EL (cell line): ENCODE results near the gene MYL5.
"Not testable (repeated sequence)": the region's sequence is repeated elsewhere in the genome, so short reads cannot be mapped to it uniquely, and the experiment has no call there.

Source experiments
- DNase-seq: peaks from one replicate; pipeline ENCODE4 v3.0.0-alpha.2; 2016

Gene MYL5

GRCh38 chr4:636628-637159, 37.6 kb upstream of the MYL5 start:
- no peak for DNase-seq

DNA sequence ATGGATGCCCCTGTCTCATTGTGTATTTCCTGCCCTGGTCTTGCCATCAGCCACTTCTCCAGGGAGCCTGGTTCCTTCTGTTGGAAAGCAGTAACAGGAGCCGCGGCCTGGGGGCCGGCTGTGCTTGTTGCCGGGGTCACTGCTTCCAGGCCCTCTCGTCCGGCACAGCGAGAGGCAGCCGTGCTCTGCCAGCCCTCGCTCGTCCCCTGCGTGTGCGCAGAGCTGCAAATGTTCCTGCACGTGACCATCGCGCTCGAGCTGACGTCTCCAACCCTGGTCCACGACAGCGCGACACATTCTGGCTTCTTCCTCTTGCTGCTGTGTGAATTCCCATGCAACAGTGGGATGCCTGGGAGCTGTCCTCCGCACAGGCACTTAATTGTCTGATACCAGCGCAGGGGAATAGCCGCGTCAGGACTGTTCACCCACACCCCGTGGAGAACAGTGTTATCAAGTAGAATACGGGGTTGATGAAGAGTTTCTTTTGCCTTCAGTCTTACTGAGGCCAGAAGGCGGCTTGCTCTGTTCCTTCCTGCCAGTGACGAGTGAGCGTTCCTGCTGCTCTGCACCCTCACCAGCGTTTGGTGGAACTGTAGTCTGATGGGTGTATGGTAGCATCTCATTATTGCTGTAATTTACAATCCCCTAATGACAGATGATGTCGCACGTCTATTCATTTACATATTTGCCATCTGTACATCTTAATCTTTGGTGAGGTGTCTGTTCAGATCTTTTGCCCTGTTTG, 36.6 kb upstream of the MYL5 start:
- DNase-seq: no peak

DNA sequence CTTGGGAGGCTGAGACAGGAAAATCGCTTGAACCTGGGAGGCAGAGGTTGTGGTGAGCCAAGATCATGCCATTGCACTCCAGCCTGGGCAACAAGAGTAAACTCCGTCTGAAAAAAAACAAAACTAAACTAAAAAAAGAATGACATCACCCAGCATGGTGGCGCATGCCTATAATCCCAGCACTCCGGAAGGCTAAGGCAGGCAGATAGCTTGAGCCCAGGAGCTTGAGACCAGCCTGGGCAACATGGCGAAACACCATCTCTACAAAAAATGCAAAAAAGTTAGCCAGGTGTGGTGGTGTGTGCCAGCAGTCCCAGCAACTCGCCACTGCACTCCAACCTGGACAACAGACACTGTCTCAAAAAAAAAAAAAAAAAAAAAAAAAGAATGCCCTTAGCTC, 32.0 kb upstream of the MYL5 start:
- not testable (repeated sequence) for DNase-seq

- DNase-seq: no peak
Measured at GRCh38 chr4:646460-646859, 27.9 kb upstream of the MYL5 start.

GRCh38 chr4:647481-647880, 26.9 kb upstream of the MYL5 start:
- no peak for DNase-seq

DNA sequence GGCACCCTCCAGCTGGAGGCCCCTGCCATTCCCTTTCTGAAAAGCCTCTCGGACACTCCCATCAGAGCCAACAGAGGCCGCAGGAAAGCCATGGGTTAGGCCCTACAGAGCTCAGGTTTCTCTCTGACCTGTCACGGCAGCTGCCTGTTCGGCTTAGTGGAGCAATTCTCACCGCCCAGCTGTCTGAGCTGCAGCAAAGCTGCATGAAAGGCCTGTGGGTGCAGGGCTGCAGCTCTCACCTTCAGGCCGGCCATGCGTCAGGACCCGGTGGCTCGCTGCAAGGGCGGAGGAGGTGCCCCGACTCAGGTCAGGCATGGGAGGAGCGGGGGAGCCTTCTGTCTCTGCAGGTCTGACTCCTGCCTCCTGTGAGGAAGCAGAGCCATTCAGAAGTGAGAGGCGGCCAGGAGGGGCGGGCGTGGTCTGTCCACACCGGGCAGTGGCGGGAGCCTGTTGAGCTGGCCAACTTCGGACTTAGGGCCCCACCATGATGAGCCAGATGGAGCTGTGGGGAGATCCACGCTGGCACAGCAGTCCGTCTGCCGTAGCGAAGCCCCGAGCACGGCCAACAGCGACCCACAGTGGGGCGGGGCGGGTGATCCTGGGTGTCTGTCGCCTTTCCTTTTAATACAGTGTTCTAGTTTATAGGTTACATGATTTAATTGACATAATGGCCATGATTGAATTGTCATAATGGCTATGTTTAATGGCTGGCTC, 25.6 kb upstream of the MYL5 start:
- no peak for DNase-seq

GRCh38 chr4:649293-649625, 25.1 kb upstream of the MYL5 start:
- no peak for DNase-seq

DNA sequence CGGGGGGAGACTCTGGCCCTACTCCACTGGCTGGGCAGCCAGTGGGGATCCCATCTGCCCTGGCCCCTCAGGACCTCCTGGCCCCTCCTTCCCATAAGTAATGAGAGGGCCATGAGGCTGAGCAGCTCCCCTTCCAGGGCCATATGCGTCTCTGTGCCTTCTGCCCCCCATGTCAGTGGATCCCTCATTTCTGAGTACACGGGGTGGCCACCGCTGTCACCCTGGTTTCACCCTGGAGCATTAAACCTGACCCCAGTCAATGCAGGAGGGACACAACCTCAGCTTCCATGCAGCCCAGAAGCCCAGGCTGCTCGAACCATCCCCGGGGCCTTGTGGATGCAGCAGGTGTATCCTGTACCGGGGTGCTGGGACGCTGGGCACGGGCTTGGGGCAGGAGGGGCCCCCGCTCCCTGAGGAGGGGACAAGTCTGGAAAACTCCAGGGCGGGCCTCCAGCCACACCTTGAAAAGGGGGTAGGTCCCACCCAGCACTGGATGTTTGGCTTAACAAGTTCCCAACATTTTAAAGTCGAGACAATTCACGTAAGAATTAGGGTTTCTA, 24.5 kb upstream of the MYL5 start:
- DNase-seq: no peak

DNA sequence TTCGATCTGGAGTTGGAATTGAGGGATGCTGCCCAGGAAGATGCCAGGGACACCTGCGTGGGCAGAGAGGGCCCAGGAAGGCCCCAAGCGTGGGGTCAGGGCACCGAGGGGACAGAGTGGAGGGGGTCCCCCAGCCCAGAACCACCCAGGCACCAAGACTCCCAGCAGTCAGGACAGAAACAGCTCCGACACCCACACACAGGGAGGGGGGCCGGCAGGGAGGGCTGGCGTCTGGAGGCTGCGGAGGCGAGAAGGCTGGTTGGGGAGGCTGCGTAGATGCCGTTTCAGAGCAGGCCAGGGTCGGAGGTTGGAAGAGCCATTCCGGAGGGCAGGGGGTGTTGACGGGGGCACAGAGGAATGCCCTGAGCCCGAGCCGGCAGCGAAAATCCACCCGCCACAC, 23.9 kb upstream of the MYL5 start:
- no peak for DNase-seq

- no peak for DNase-seq
Measured at GRCh38 chr4:650951-651883, 23.1 kb upstream of the MYL5 start.

DNA sequence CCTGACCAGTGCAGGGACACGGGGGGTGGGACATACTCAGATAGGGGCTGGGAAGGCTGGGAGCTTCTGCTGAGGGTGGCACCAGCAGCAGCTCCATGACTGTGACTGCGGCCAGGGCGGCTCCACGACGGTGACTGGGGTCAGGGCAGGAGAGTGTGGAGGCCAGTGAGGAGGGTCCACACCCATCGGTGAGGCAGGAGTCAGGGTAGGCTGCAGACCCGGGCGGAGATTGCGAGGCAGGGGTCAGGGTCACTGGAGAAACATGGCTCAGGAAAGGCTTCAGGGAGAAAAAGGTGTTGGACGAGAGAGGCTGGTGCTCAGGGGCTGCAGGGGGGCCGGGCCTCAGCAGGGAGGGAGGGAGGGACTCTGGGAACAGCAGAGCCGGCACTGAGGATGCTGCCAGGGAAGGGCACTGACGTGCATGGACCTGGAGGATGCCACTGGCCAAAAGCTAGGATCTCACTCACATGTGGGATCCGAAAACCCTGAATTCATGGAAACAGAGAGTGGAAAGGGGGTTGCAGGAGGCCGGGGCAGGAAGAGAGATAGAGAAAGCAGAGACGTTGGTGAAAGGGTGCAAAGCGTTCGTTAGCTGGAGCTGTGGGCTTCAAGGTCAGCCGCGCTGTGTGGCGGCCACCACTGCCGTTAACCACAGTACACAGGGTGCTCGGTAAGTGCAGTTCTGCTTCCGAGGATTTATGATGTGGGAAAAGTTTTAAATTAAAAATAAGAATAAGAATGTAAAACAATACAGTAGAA, 22.3 kb upstream of the MYL5 start:
- DNase-seq: no peak

DNA sequence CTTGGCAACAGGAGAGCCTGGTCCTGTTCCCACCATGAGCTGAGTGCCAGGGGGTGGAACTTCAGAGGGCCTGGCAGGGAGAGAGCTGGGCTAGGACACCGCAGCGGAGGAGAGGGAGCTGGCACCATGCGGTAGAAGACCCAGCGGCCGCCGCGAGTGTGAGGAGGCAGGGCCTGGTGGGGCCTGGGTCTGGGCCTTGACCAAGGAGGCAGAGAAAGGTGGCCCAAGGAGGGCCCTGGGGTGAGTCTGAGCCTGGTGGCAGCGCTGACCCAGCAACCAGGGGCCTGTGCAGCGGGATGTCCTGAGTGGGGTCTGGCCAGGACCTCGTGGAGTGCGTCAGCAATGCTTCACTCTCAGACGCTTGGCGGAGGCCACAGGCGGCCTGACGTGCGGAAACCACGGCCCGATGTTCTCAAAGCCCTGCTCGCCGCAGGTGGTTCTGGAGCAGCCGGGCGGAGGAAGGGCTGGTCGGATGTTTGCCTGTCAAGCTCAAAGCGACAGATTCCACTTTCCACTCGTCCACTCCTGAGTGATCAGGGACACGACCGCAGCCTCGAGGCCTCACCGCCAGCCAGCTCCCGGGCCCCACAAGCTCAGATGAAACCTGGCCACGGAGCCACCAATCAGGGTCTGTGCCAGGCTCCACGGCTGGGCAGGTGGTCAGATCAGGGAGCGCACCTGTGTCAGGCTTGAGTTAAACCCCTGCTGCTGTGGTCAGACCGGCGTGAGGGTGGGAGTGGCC, 21.1 kb upstream of the MYL5 start:
- DNase-seq: no peak

DNA sequence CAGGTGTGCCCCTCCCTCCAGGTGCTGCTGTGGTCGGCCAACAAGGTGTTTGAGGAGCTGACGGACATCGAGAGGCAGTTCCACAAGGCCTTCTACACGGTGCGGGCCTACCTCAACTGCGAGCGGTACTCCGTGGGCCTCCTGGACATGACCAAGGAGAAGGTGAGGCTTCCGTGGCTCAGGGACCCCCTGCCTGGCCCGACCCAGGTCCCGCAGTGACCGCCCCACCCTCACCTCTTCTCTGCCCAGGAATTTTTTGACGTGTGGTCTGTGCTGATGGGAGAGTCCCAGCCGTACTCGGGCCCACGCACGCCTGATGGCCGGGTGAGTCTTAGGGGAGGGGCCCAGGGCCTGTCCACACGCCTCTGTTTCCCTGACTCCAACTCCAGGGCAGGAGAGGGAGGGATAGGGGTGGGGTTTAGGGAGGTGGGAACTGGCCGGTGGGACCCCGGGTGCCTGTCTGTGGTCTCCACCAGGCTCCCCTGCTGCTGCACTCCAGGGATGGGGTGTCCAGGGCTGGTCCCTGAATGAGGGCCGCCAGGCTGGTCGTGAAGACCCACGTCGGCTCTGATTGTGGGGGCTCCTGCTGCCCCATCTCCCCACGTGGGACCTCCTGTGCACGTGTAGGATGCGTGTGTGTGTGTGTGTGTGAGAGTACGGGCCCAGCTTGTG, 20.4 kb upstream of the MYL5 start:
- DNase-seq: no peak

DNA sequence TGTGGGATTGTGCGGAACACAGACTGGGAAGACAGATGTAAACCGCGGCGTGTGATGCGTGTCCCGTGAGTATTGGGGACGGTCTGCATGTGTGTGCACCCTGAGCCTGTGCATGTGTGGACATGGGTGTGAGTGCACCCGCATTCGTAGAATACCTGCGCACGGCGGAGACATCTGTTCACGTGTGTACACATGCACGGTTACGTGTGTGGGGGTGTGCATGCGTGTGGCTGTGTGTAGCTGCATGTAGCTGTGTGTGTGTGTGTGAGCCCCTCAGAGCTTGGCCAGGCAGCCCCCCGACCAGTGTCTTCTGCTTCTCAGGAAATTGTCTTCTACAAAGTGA, 19.9 kb upstream of the MYL5 start:
- no peak for DNase-seq

DNA sequence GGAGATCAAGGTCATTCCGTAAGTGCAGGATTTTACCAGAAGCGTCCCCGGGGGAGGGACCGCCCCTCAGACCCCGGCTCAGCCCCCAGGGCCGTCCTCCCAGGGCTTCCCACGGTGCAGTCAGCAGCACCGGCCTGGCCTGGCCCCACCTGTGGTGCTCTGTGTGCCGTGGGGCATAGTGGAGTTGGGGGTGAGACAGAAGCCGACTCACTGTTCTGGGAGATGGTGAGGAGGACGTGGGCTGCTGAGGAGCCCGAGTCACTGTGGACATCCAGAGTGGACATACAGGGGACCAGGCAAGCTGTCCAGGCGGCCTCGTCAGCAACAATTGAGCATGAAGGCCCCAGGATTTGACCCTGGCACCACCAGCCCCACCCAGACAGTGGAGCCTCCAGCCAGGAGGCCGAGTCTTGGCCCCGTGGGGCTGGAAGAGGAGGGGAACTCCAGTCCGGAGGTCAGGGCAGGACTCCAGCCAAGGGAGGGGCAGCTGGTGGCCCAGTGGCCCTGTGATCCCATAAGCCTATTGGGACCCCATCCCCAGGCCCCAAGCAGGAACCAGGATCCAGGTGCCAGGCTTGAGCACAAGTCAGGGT, 19.4 kb upstream of the MYL5 start:
- DNase-seq: no peak

- no peak for DNase-seq
Measured at GRCh38 chr4:655464-656151, 18.7 kb upstream of the MYL5 start.

GRCh38 chr4:656436-657337, 17.7 kb upstream of the MYL5 start:
- no peak for DNase-seq

DNA sequence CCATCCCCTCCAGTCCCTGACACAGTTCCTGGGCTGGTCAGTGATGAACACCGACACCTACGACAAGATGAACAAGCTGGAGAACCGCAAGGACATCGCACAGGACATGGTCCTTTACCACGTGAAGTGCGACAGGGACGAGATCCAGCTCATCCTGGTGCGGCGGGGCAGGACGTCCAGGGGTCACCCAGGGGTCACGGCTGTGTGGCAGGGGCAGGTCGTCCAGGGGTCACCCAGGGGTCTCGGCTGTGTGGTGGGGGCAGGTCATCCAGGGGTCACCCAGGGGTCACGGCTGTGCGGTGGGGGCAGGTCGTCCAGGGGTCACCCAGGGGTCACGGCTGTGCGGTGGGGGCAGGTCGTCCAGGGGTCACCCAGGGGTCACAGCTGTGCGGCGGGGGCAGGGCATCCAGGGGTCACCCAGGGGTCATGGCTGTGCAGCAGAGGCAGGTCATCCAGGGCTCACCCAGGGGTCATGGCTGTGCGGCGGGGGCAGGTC, 17.0 kb upstream of the MYL5 start:
- DNase-seq: no peak
